IPS-NIHi11 (cell line): Measurements from ENCODE around the gene LEF1.

Source experiments
- DNase-seq: peaks from one replicate; pipeline ENCODE4 v3.0.0; 2012; ENCODE audit warnings: mixed read lengths, low spot score

Gene LEF1

GRCh38 chr4:108168671-108169523 is at the start of gene LEF1:
TSS of gene LEF1 (minus strand) at chr4:108168932. CDS start at chr4:108167767, 1,165 bp downstream.
- peak; percentile 73 for DNase-seq

- no peak for DNase-seq
Measured at GRCh38 chr4:108216510-108216909, 47.8 kb upstream of the LEF1 start.

GRCh38 chr4:108215055-108215454 is 46.3 kb upstream of the LEF1 start:
- DNase-seq, result no peak

- DNase-seq, result no peak
Measured at GRCh38 chr4:108213723-108214122, 45.0 kb upstream of the LEF1 start.

GRCh38 chr4:108213308-108213707 is 44.6 kb upstream of the LEF1 start:
- DNase-seq, result no peak

GRCh38 chr4:108210989-108211835 is 42.5 kb upstream of the LEF1 start:
- DNase-seq, result no peak

GRCh38 chr4:108209489-108209888 is 40.8 kb upstream of the LEF1 start:
- DNase-seq, result no peak

- no peak for DNase-seq
Measured at GRCh38 chr4:108205859-108206258, 37.1 kb upstream of the LEF1 start.

GRCh38 chr4:108204518-108204917 is 35.8 kb upstream of the LEF1 start:
- no peak for DNase-seq

- DNase-seq, result no peak
Measured at GRCh38 chr4:108203377-108203776, 34.6 kb upstream of the LEF1 start.

GRCh38 chr4:108201774-108202173 is 33.0 kb upstream of the LEF1 start:
- no peak for DNase-seq

- no peak for DNase-seq
Measured at GRCh38 chr4:108199881-108200280, 31.1 kb upstream of the LEF1 start.

- peak; percentile 67 for DNase-seq
Measured at GRCh38 chr4:108193886-108194672, 25.3 kb upstream of the LEF1 start.

GRCh38 chr4:108192935-108193334 is 24.2 kb upstream of the LEF1 start:
- DNase-seq, result no peak

GRCh38 chr4:108192056-108192455 is 23.3 kb upstream of the LEF1 start:
- DNase-seq, result no peak

GRCh38 chr4:108191269-108191914 is 22.7 kb upstream of the LEF1 start:
- no peak for DNase-seq

GRCh38 chr4:108188770-108189169 is 20.0 kb upstream of the LEF1 start:
- DNase-seq, result no peak

- no peak for DNase-seq
Measured at GRCh38 chr4:108185252-108185651, 16.5 kb upstream of the LEF1 start.

GRCh38 chr4:108184453-108185049 is 15.8 kb upstream of the LEF1 start:
- DNase-seq, result no peak

GRCh38 chr4:108181704-108182103 is 13.0 kb upstream of the LEF1 start:
- DNase-seq, result no peak

GRCh38 chr4:108180513-108180912 is 11.8 kb upstream of the LEF1 start:
- DNase-seq, result no peak
